Measurements from ENCODE around the gene ADPRS.

Gene ADPRS

GRCh38 chr1:36108314-36108713, 19.6 kb downstream of the ADPRS start:
- peak; percentile 67 for DNase-seq (ENCODE audit: low spot score)

GRCh38 chr1:36109041-36109679, 20.5 kb downstream of the ADPRS start:
- DNase-seq (ENCODE audit: low spot score) = peak; percentile 94

GRCh38 chr1:36111151-36111550, 22.5 kb downstream of the ADPRS start:
- no peak for DNase-seq (ENCODE audit: low spot score)

GRCh38 chr1:36112823-36113222, 24.1 kb downstream of the ADPRS start:
- DNase-seq (ENCODE audit: low spot score) = no peak

GRCh38 chr1:36114371-36114770, 25.7 kb downstream of the ADPRS start:
- no peak for DNase-seq (ENCODE audit: low spot score)

GRCh38 chr1:36115200-36115669, 26.5 kb downstream of the ADPRS start:
- DNase-seq (ENCODE audit: low spot score) = peak; percentile 94

- DNase-seq (ENCODE audit: low spot score) = peak; percentile 76
Measured at GRCh38 chr1:36115931-36116330, 27.2 kb downstream of the ADPRS start.

GRCh38 chr1:36116901-36117300, 28.2 kb downstream of the ADPRS start:
- DNase-seq (ENCODE audit: low spot score) = no peak

- DNase-seq (ENCODE audit: low spot score) = no peak
Measured at GRCh38 chr1:36118447-36119204, 29.9 kb downstream of the ADPRS start.

- no peak for DNase-seq (ENCODE audit: low spot score)
Measured at GRCh38 chr1:36119456-36119855, 30.8 kb downstream of the ADPRS start.

- no peak for DNase-seq (ENCODE audit: low spot score)
Measured at GRCh38 chr1:36122062-36123030, 33.7 kb downstream of the ADPRS start.

- no peak for DNase-seq (ENCODE audit: low spot score)
Measured at GRCh38 chr1:36123356-36123755, 34.7 kb downstream of the ADPRS start.

- DNase-seq (ENCODE audit: low spot score) = no peak
Measured at GRCh38 chr1:36124404-36125128, 35.9 kb downstream of the ADPRS start.

- DNase-seq (ENCODE audit: low spot score) = no peak
Measured at GRCh38 chr1:36125129-36125991, 36.7 kb downstream of the ADPRS start, which contains the start of gene COL8A2. Gene COL8A2 (minus strand): TSS chr1:36125222. CDS start chr1:36100242, 24,980 bp downstream.

- DNase-seq (ENCODE audit: low spot score) = no peak
Measured at GRCh38 chr1:36126005-36126716, 37.5 kb downstream of the ADPRS start.

GRCh38 chr1:36126797-36127500, 38.3 kb downstream of the ADPRS start:
- DNase-seq (ENCODE audit: low spot score) = no peak

GRCh38 chr1:36128126-36128904, 39.6 kb downstream of the ADPRS start:
- peak; percentile 85 for DNase-seq (ENCODE audit: low spot score)

GRCh38 chr1:36128905-36129206, 40.2 kb downstream of the ADPRS start:
- DNase-seq (ENCODE audit: low spot score) = no peak

- DNase-seq (ENCODE audit: low spot score) = peak; percentile 1
Measured at GRCh38 chr1:36132029-36132428, 43.3 kb downstream of the ADPRS start.
